ENCODE measurements around the gene RALA. TPM values are rescaled to one million over a fixed set of nuclear protein-coding genes. Genes with fewer than 3 reads are reported as not detected.

RALA gene
- total RNA-seq (11.6 TPM), polyA plus RNA-seq (38.2 TPM)
- long read RNA-seq, donor 1, transcript RALA-201 (5 exons, 2,880 nt) = major isoform, 7 of 7 reads
- long read RNA-seq, donor 1, partial matches to known transcripts = 0 of 7 reads
- long read RNA-seq, donor 1, other reads (novel, unspliced or antisense) = 0 of 7 reads
- long read RNA-seq, donor 2 = 0 reads
- long read RNA-seq, donor 3, transcript RALA-201 (5 exons, 2,880 nt) = major isoform, 29 of 105 reads
- long read RNA-seq, donor 3, partial matches to known transcripts = 75 of 105 reads
- long read RNA-seq, donor 3, other reads (novel, unspliced or antisense) = 0 of 105 reads
- long read RNA-seq, donor 4, transcript RALA-201 (5 exons, 2,880 nt) = major isoform, 13 of 14 reads
- long read RNA-seq, donor 4, partial matches to known transcripts = 0 of 14 reads
- long read RNA-seq, donor 4, other reads (novel, unspliced or antisense) = 0 of 14 reads
- long read RNA-seq, donor 5, transcript RALA-201 (5 exons, 2,880 nt) = major isoform, 29 of 143 reads
- long read RNA-seq, donor 5, partial matches to known transcripts = 113 of 143 reads
- long read RNA-seq, donor 5, other reads (novel, unspliced or antisense) = 0 of 143 reads
- long read RNA-seq, donor 6, transcript RALA-201 (5 exons, 2,880 nt) = major isoform, 25 of 64 reads
- long read RNA-seq, donor 6, partial matches to known transcripts = 39 of 64 reads
- long read RNA-seq, donor 6, other reads (novel, unspliced or antisense) = 0 of 64 reads
- long read RNA-seq, donor 7, transcript RALA-201 (5 exons, 2,880 nt) = major isoform, 20 of 71 reads
- long read RNA-seq, donor 7, partial matches to known transcripts = 50 of 71 reads
- long read RNA-seq, donor 7, other reads (novel, unspliced or antisense) = 0 of 71 reads
- long read RNA-seq, donor 8, transcript RALA-201 (5 exons, 2,880 nt) = major isoform, 15 of 21 reads
- long read RNA-seq, donor 8, partial matches to known transcripts = 6 of 21 reads
- long read RNA-seq, donor 8, other reads (novel, unspliced or antisense) = 0 of 21 reads
- long read RNA-seq, donor 9, transcript RALA-201 (5 exons, 2,880 nt) = major isoform, 21 of 33 reads
- long read RNA-seq, donor 9, partial matches to known transcripts = 12 of 33 reads
- long read RNA-seq, donor 9, other reads (novel, unspliced or antisense) = 0 of 33 reads
- long read RNA-seq, donor 10, transcript RALA-201 (5 exons, 2,880 nt) = major isoform, 18 of 34 reads
- long read RNA-seq, donor 10, partial matches to known transcripts = 16 of 34 reads
- long read RNA-seq, donor 10, other reads (novel, unspliced or antisense) = 0 of 34 reads

- 2% methylated on average over 56 of the region's 56 CpGs for WGBS
- Histone ChIP-seq H3K4me1 (ENCODE audit: control insufficient read depth in 2 of 2, insufficient read depth in 2 of 2, low read length in 2 of 2) (peaks cover 11 to 14% of the 10 kb centered on the region in 2 donors), H3K27ac (ENCODE audit: low read depth in 1 of 2, low read length in 1 of 2) (peak within 1 kb of the TSS; percentile 77 to 92), H3K36me3 (ENCODE audit: control insufficient read depth in 2 of 2, insufficient read depth in 2 of 2, low read length in 1 of 2) (no peaks in the 10 kb centered on the region), H3K9me3 (ENCODE audit: control insufficient read depth in 2 of 2, insufficient read depth in 1 of 2, low read length in 1 of 2) (no peaks in the 10 kb centered on the region), H3K4me3 (ENCODE audit: low read length in 2 of 2) (peak within 1 kb of the TSS; percentile 87 to 98), H3K27me3 (ENCODE audit: control insufficient read depth in 2 of 2, insufficient read depth in 1 of 2, low read length in 1 of 2) (no peaks in the 10 kb centered on the region)
- peak; percentile 59 to 93 (median 84) for DNase-seq (ENCODE audit: low read depth in 6 of 9, low spot score in 9 of 9)
Measured at GRCh38 chr7:39623047-39623731, at the start of gene RALA. Gene RALA, plus strand, starts transcription at chr7:39623572. Its CDS starts 63,096 bp downstream, at chr7:39686668.

GRCh38 chr7:39574673-39575349 is 48.6 kb upstream of the RALA start:
- H3K4me1 ChIP-seq (ENCODE audit: control insufficient read depth in 2 of 2, insufficient read depth in 2 of 2, low read length in 2 of 2) = no peaks in the 10 kb centered on the region
- H3K36me3 ChIP-seq (ENCODE audit: control insufficient read depth in 2 of 2, insufficient read depth in 2 of 2, low read length in 1 of 2) = peaks cover 4 to 32% of the 10 kb centered on the region in 2 donors
- no peak for DNase-seq (ENCODE audit: low read depth in 6 of 9, low spot score in 9 of 9)
- H3K27ac ChIP-seq (ENCODE audit: low read depth in 1 of 2, low read length in 1 of 2) = no peak overlapping the region
- WGBS = 100% methylated on average over 2 of the region's 2 CpGs
- no peaks in the 10 kb centered on the region for H3K27me3 ChIP-seq (ENCODE audit: control insufficient read depth in 2 of 2, insufficient read depth in 1 of 2, low read length in 1 of 2)
- H3K9me3 ChIP-seq (ENCODE audit: control insufficient read depth in 2 of 2, insufficient read depth in 1 of 2, low read length in 1 of 2) = no peaks in the 10 kb centered on the region
- no peak overlapping the region for H3K4me3 ChIP-seq (ENCODE audit: low read length in 2 of 2)

- no peak overlapping the region for H3K4me3 ChIP-seq (ENCODE audit: low read length in 2 of 2)
- peaks cover 0 to 20% of the 10 kb centered on the region in 2 donors for H3K36me3 ChIP-seq (ENCODE audit: control insufficient read depth in 2 of 2, insufficient read depth in 2 of 2, low read length in 1 of 2)
- 96% methylated on average over 27 of the region's 27 CpGs for WGBS
- H3K27me3 ChIP-seq (ENCODE audit: control insufficient read depth in 2 of 2, insufficient read depth in 1 of 2, low read length in 1 of 2) = no peaks in the 10 kb centered on the region
- no peaks in the 10 kb centered on the region for H3K9me3 ChIP-seq (ENCODE audit: control insufficient read depth in 2 of 2, insufficient read depth in 1 of 2, low read length in 1 of 2)
- no peaks in the 10 kb centered on the region for H3K4me1 ChIP-seq (ENCODE audit: control insufficient read depth in 2 of 2, insufficient read depth in 2 of 2, low read length in 2 of 2)
- no peak overlapping the region for H3K27ac ChIP-seq (ENCODE audit: low read depth in 1 of 2, low read length in 1 of 2)
- DNase-seq (ENCODE audit: low read depth in 6 of 9, low spot score in 9 of 9) = no peak
Measured at GRCh38 chr7:39577229-39577874, 46.0 kb upstream of the RALA start.

GRCh38 chr7:39580149-39580874 is 43.1 kb upstream of the RALA start:
- DNase-seq (ENCODE audit: low read depth in 6 of 9, low spot score in 9 of 9) = peak; percentile 47 to 93 (median 87)
- no peak overlapping the region for H3K4me3 ChIP-seq (ENCODE audit: low read length in 2 of 2)
- H3K27me3 ChIP-seq (ENCODE audit: control insufficient read depth in 2 of 2, insufficient read depth in 1 of 2, low read length in 1 of 2) = no peaks in the 10 kb centered on the region
- no peak overlapping the region for H3K27ac ChIP-seq (ENCODE audit: low read depth in 1 of 2, low read length in 1 of 2)
- H3K4me1 ChIP-seq (ENCODE audit: control insufficient read depth in 2 of 2, insufficient read depth in 2 of 2, low read length in 2 of 2) = no peaks in the 10 kb centered on the region
- H3K9me3 ChIP-seq (ENCODE audit: control insufficient read depth in 2 of 2, insufficient read depth in 1 of 2, low read length in 1 of 2) = no peaks in the 10 kb centered on the region
- H3K36me3 ChIP-seq (ENCODE audit: control insufficient read depth in 2 of 2, insufficient read depth in 2 of 2, low read length in 1 of 2) = peaks cover 0 to 13% of the 10 kb centered on the region in 2 donors
- 37% methylated on average over 8 of the region's 8 CpGs for WGBS

GRCh38 chr7:39582536-39582935 is 40.8 kb upstream of the RALA start:
- DNase-seq (ENCODE audit: low read depth in 6 of 9, low spot score in 9 of 9) = no peak
- H3K4me1 ChIP-seq (ENCODE audit: control insufficient read depth in 2 of 2, insufficient read depth in 2 of 2, low read length in 2 of 2) = no peaks in the 10 kb centered on the region
- peaks cover 0 to 4% of the 10 kb centered on the region in 2 donors for H3K36me3 ChIP-seq (ENCODE audit: control insufficient read depth in 2 of 2, insufficient read depth in 2 of 2, low read length in 1 of 2)
- H3K27ac ChIP-seq (ENCODE audit: low read depth in 1 of 2, low read length in 1 of 2) = no peak overlapping the region
- no peaks in the 10 kb centered on the region for H3K27me3 ChIP-seq (ENCODE audit: control insufficient read depth in 2 of 2, insufficient read depth in 1 of 2, low read length in 1 of 2)
- H3K4me3 ChIP-seq (ENCODE audit: low read length in 2 of 2) = no peak overlapping the region
- H3K9me3 ChIP-seq (ENCODE audit: control insufficient read depth in 2 of 2, insufficient read depth in 1 of 2, low read length in 1 of 2) = no peaks in the 10 kb centered on the region
- 97% methylated on average over 2 of the region's 2 CpGs for WGBS

GRCh38 chr7:39583539-39583938 is 39.8 kb upstream of the RALA start:
- Histone ChIP-seq H3K9me3 (ENCODE audit: control insufficient read depth in 2 of 2, insufficient read depth in 1 of 2, low read length in 1 of 2) (no peaks in the 10 kb centered on the region), H3K36me3 (ENCODE audit: control insufficient read depth in 2 of 2, insufficient read depth in 2 of 2, low read length in 1 of 2) (peaks cover 0 to 4% of the 10 kb centered on the region in 2 donors), H3K4me3 (ENCODE audit: low read length in 2 of 2) (no peak overlapping the region), H3K27ac (ENCODE audit: low read depth in 1 of 2, low read length in 1 of 2) (no peak overlapping the region), H3K27me3 (ENCODE audit: control insufficient read depth in 2 of 2, insufficient read depth in 1 of 2, low read length in 1 of 2) (no peaks in the 10 kb centered on the region), H3K4me1 (ENCODE audit: control insufficient read depth in 2 of 2, insufficient read depth in 2 of 2, low read length in 2 of 2) (no peaks in the 10 kb centered on the region)
- 95% methylated on average over 2 of the region's 2 CpGs for WGBS
- DNase-seq (ENCODE audit: low read depth in 6 of 9, low spot score in 9 of 9) = no peak

GRCh38 chr7:39587393-39587792 is 36.0 kb upstream of the RALA start:
- H3K9me3 ChIP-seq (ENCODE audit: control insufficient read depth in 2 of 2, insufficient read depth in 1 of 2, low read length in 1 of 2) = no peaks in the 10 kb centered on the region
- H3K27me3 ChIP-seq (ENCODE audit: control insufficient read depth in 2 of 2, insufficient read depth in 1 of 2, low read length in 1 of 2) = no peaks in the 10 kb centered on the region
- no peak overlapping the region for H3K27ac ChIP-seq (ENCODE audit: low read depth in 1 of 2, low read length in 1 of 2)
- H3K36me3 ChIP-seq (ENCODE audit: control insufficient read depth in 2 of 2, insufficient read depth in 2 of 2, low read length in 1 of 2) = no peaks in the 10 kb centered on the region
- H3K4me1 ChIP-seq (ENCODE audit: control insufficient read depth in 2 of 2, insufficient read depth in 2 of 2, low read length in 2 of 2) = peaks cover 0 to 6% of the 10 kb centered on the region in 2 donors
- no peak for DNase-seq (ENCODE audit: low read depth in 6 of 9, low spot score in 9 of 9)
- no peak overlapping the region for H3K4me3 ChIP-seq (ENCODE audit: low read length in 2 of 2)

Data from thymus (tissue), 14 donors.